BLaER1 treated with 17β-estradiol and CSF1 and Interleukin-3, amounts not matched to agents 10 nM and 100 nM (cell line): Measurements from ENCODE around the gene LPP.

ENCODE experiments used
- H3K27ac ChIP-seq, 11 experiments: shearing (Covaris generic); formaldehyde crosslinking; 2 replicates each; pipeline ENCODE4 v1.8.1; 2022
- H3K27me3 ChIP-seq, 11 experiments: shearing (Covaris generic); formaldehyde crosslinking; 2 replicates each; pipeline ENCODE4 v1.8.1; 2022
- H3K36me3 ChIP-seq, 11 experiments: shearing (Covaris generic); formaldehyde crosslinking; 2 replicates each; pipeline ENCODE4 v1.8.1; 2022
- H3K4me1 ChIP-seq, 10 experiments: shearing (Covaris generic); formaldehyde crosslinking; 2 replicates each; pipeline ENCODE4 v1.8.1; 2022
- H3K4me2 ChIP-seq, 11 experiments: shearing (Covaris generic); formaldehyde crosslinking; 2 replicates each; pipeline ENCODE4 v1.8.1; 2022
- H3K4me3 ChIP-seq, 10 experiments: shearing (Covaris generic); formaldehyde crosslinking; 2 replicates each; pipeline ENCODE4 v1.8.1; 2022
- H3K9ac ChIP-seq, 11 experiments: shearing (Covaris generic); formaldehyde crosslinking; 2 replicates each; pipeline ENCODE4 v1.8.1; 2022
- H3K9me3 ChIP-seq, 11 experiments: shearing (Covaris generic); formaldehyde crosslinking; replicated peaks in 1 of 11; 2 replicates each; pipeline ENCODE4 v1.8.1; 2022
- H4K20me1 ChIP-seq, 11 experiments: shearing (Covaris generic); formaldehyde crosslinking; 2 replicates each; pipeline ENCODE4 v1.8.1; 2022
- Cebpa-rat ChIP-seq, 11 experiments: shearing (Covaris generic); IDR thresholded peaks; 2 replicates each; pipeline ENCODE4 v1.8.1; 2022

The LPP gene

GRCh38 chr3:188296761-188297612 lies 143.0 kb downstream of the LPP start:
- H3K9me3 ChIP-seq = peaks cover 0 to 24% (median 12%) of the 10 kb centered on the region in 11 experiments; a peak in 10 of 22 replicates
- H3K27ac ChIP-seq = peak overlapping the region; percentile 70 to 92 (median 88)
- H3K4me1 ChIP-seq = peaks cover 48 to 100% (median 72%) of the 10 kb centered on the region in 10 experiments
- peaks cover 0 to 19% (median 0%) of the 10 kb centered on the region in 11 experiments; a peak in 6 of 22 replicates for H3K36me3 ChIP-seq
- peak overlapping the region; percentile 40 to 80 (median 73); a peak in 21 of 22 replicates for H3K9ac ChIP-seq
- H3K27me3 ChIP-seq = no peaks in the 10 kb centered on the region
- peak overlapping the region; percentile 63 to 83 (median 74) for H3K4me2 ChIP-seq
- no peaks in the 10 kb centered on the region for H4K20me1 ChIP-seq
- peak; percentile 72 to 96 (median 91); a peak in 21 of 22 replicates for TF ChIP-seq Cebpa-rat (IDR thresholded peaks at IDR 0.05)
- peak overlapping the region in 1 of 10 experiments; percentile 20; a peak in 1 of 20 replicates for H3K4me3 ChIP-seq

- Histone ChIP-seq H3K27me3 (no peaks in the 10 kb centered on the region), H3K27ac (peak overlapping the region; percentile 70 to 92 (median 88)), H3K4me2 (peak overlapping the region; percentile 24 to 83 (median 74)), H3K4me1 (peaks cover 48 to 99% (median 63%) of the 10 kb centered on the region in 10 experiments), H4K20me1 (no peaks in the 10 kb centered on the region), H3K4me3 (peak overlapping the region in 2 of 10 experiments; percentile 0 to 9; a peak in 2 of 20 replicates), H3K9me3 (peaks cover 0 to 13% (median 3%) of the 10 kb centered on the region in 11 experiments; a peak in 7 of 22 replicates), H3K9ac (peak overlapping the region in 8 of 11 experiments; percentile 1 to 76 (median 64); a peak in 14 of 22 replicates), H3K36me3 (peaks cover 0 to 11% (median 0%) of the 10 kb centered on the region in 11 experiments; a peak in 2 of 22 replicates)
- TF ChIP-seq Cebpa-rat (IDR thresholded peaks at IDR 0.05) = no peak
Measured at GRCh38 chr3:188298585-188298984, 144.6 kb downstream of the LPP start.

- TF ChIP-seq Cebpa-rat (IDR thresholded peaks at IDR 0.05) = no peak
- H3K9me3 ChIP-seq = peaks cover 0 to 9% (median 0%) of the 10 kb centered on the region in 11 experiments; a peak in 3 of 22 replicates
- no peaks in the 10 kb centered on the region for H3K27me3 ChIP-seq
- H3K4me1 ChIP-seq = peaks cover 47 to 97% (median 58%) of the 10 kb centered on the region in 10 experiments
- peak overlapping the region in 1 of 10 experiments; percentile 0; a peak in 1 of 20 replicates for H3K4me3 ChIP-seq
- peak overlapping the region in 6 of 11 experiments; percentile 1 to 76 (median 68); a peak in 10 of 22 replicates for H3K9ac ChIP-seq
- H3K36me3 ChIP-seq = peaks cover 0 to 11% (median 0%) of the 10 kb centered on the region in 11 experiments; a peak in 2 of 22 replicates
- H3K27ac ChIP-seq = peak overlapping the region; percentile 70 to 92 (median 88)
- peak overlapping the region in 10 of 11 experiments; percentile 39 to 83 (median 75); a peak in 20 of 22 replicates for H3K4me2 ChIP-seq
- H4K20me1 ChIP-seq = no peaks in the 10 kb centered on the region
Measured at GRCh38 chr3:188299068-188299467, 145.1 kb downstream of the LPP start.

- peak overlapping the region in 8 of 11 experiments; percentile 64 to 83 (median 76); a peak in 15 of 22 replicates for H3K4me2 ChIP-seq
- TF ChIP-seq Cebpa-rat (IDR thresholded peaks at IDR 0.05) = no peak
- H3K27me3 ChIP-seq = no peaks in the 10 kb centered on the region
- no peak overlapping the region for H3K4me3 ChIP-seq
- peaks cover 0 to 9% (median 0%) of the 10 kb centered on the region in 11 experiments; a peak in 3 of 22 replicates for H3K9me3 ChIP-seq
- H3K4me1 ChIP-seq = peaks cover 41 to 97% (median 52%) of the 10 kb centered on the region in 10 experiments
- H3K27ac ChIP-seq = peak overlapping the region; percentile 70 to 92 (median 88); a peak in 20 of 22 replicates
- H3K9ac ChIP-seq = peak overlapping the region in 3 of 11 experiments; percentile 27 to 73 (median 62); a peak in 5 of 22 replicates
- H4K20me1 ChIP-seq = no peaks in the 10 kb centered on the region
- H3K36me3 ChIP-seq = peaks cover 0 to 14% (median 0%) of the 10 kb centered on the region in 11 experiments; a peak in 2 of 22 replicates
Measured at GRCh38 chr3:188299708-188300107, 145.8 kb downstream of the LPP start.

GRCh38 chr3:188301147-188301546 lies 147.2 kb downstream of the LPP start:
- Histone ChIP-seq H3K27me3 (no peaks in the 10 kb centered on the region), H3K9ac (no peak overlapping the region), H3K4me2 (peak overlapping the region in 3 of 11 experiments; percentile 6 to 83 (median 83); a peak in 4 of 22 replicates), H3K4me1 (peaks cover 26 to 92% (median 38%) of the 10 kb centered on the region in 10 experiments), H4K20me1 (no peaks in the 10 kb centered on the region), H3K4me3 (no peak overlapping the region), H3K36me3 (peaks cover 0 to 19% (median 6%) of the 10 kb centered on the region in 11 experiments; a peak in 10 of 22 replicates), H3K9me3 (peaks cover 0 to 9% (median 0%) of the 10 kb centered on the region in 11 experiments; a peak in 3 of 22 replicates), H3K27ac (peak overlapping the region in 1 of 11 experiments; percentile 2; a peak in 2 of 22 replicates)
- no peak for TF ChIP-seq Cebpa-rat (IDR thresholded peaks at IDR 0.05)

- Histone ChIP-seq H3K4me2 (peak overlapping the region in 2 of 11 experiments; percentile 32 to 41; a peak in 3 of 22 replicates), H4K20me1 (no peaks in the 10 kb centered on the region), H3K27ac (no peak overlapping the region), H3K36me3 (peaks cover 0 to 30% (median 13%) of the 10 kb centered on the region in 11 experiments; a peak in 10 of 22 replicates), H3K4me3 (no peak overlapping the region), H3K9me3 (peaks cover 0 to 12% (median under 1%) of the 10 kb centered on the region in 11 experiments; a peak in 5 of 22 replicates), H3K27me3 (no peaks in the 10 kb centered on the region), H3K9ac (no peak overlapping the region), H3K4me1 (peaks cover 4 to 92% (median 16%) of the 10 kb centered on the region in 10 experiments)
- no peak for TF ChIP-seq Cebpa-rat (IDR thresholded peaks at IDR 0.05)
Measured at GRCh38 chr3:188303286-188303799, 149.4 kb downstream of the LPP start.

GRCh38 chr3:188303823-188304222 lies 149.9 kb downstream of the LPP start:
- H3K4me1 ChIP-seq = peaks cover 0 to 92% (median 11%) of the 10 kb centered on the region in 10 experiments; a peak in 18 of 20 replicates
- no peaks in the 10 kb centered on the region for H4K20me1 ChIP-seq
- 0 out of 22 replicates have a peak overlapping the region, but pooled peaks of 1 of the 11 experiments have one; percentile 38 for H3K4me2 ChIP-seq
- no peak overlapping the region for H3K27ac ChIP-seq
- no peak for TF ChIP-seq Cebpa-rat (IDR thresholded peaks at IDR 0.05)
- no peak overlapping the region for H3K4me3 ChIP-seq
- peaks cover 0 to 17% (median 2%) of the 10 kb centered on the region in 11 experiments; a peak in 5 of 22 replicates for H3K9me3 ChIP-seq
- peaks cover 0 to 30% (median 13%) of the 10 kb centered on the region in 11 experiments; a peak in 10 of 22 replicates for H3K36me3 ChIP-seq
- no peak overlapping the region for H3K9ac ChIP-seq
- no peaks in the 10 kb centered on the region for H3K27me3 ChIP-seq

GRCh38 chr3:188304501-188304900 lies 150.5 kb downstream of the LPP start:
- Histone ChIP-seq H4K20me1 (no peaks in the 10 kb centered on the region), H3K36me3 (peaks cover 0 to 30% (median 13%) of the 10 kb centered on the region in 11 experiments; a peak in 10 of 22 replicates), H3K9me3 (peaks cover 0 to 17% (median 0%) of the 10 kb centered on the region in 11 experiments; a peak in 5 of 22 replicates), H3K4me3 (no peak overlapping the region), H3K4me1 (peaks cover 4 to 92% (median 10%) of the 10 kb centered on the region in 10 experiments; a peak in 18 of 20 replicates), H3K27me3 (no peaks in the 10 kb centered on the region), H3K9ac (no peak overlapping the region), H3K4me2 (peak overlapping the region in 2 of 11 experiments; percentile 23 to 38; a peak in 1 of 22 replicates), H3K27ac (no peak overlapping the region)
- no peak for TF ChIP-seq Cebpa-rat (IDR thresholded peaks at IDR 0.05)
